BJ (cell line): Measurements from ENCODE around the gene CDC7. TPM values are rescaled to one million over a fixed set of nuclear protein-coding genes. Genes with fewer than 3 reads are reported as not detected.

ENCODE experiments used
- CTCF ChIA-PET: fragments of 350-600 bp; formaldehyde crosslinking; extraction: SDS; loops from one replicate; lab custom pipeline; 2021; ENCODE audit warnings: antibody characterized with exemption, inconsistent platforms; lab: Yijun Ruan, JAX
- POLR2A ChIA-PET: fragments of 300-600 bp; sonication (Branson Sonifier 250); formaldehyde crosslinking; extraction: SDS; loops from one replicate; lab custom pipeline; 2021; ENCODE audit warnings: antibody characterized with exemption; lab: Charles Lee
- DNase-seq: peaks from one replicate; pipeline ENCODE4 v3.0.0-alpha.2; 2011; ENCODE audit warnings: low read depth
- H3K27me3 ChIP-seq: 2 replicates; pipeline ENCODE4 v1.6.0; 2011; ENCODE audit warnings: low read length; ENCODE audit not compliant: control insufficient read depth, insufficient read depth
- H3K36me3 ChIP-seq: 2 replicates; pipeline ENCODE4 v1.5.1; 2011; ENCODE audit warnings: low read length; ENCODE audit not compliant: control insufficient read depth, insufficient read depth
- H3K4me3 ChIP-seq: 2 replicates; pipeline ENCODE4 v1.5.1; 2011; ENCODE audit warnings: low read depth, mild to moderate bottlenecking, control low read depth, low read length
- CTCF ChIP-seq: IDR thresholded peaks from 2 replicates; pipeline ENCODE4 v1.5.1; 2011; ENCODE audit warnings: low read depth, mild to moderate bottlenecking, control low read depth, inconsistent platforms, low read length, moderate library complexity; ENCODE audit not compliant: insufficient read depth
- polyA plus RNA-seq: library from polyadenylated mRNA; depleted of rRNA; stranded (reverse); fragments of >200 nt; gene quantifications from 2 replicates; pipeline ENCODE4 v1.2.3, GENCODE V29; 2011

CDC7 gene
- polyA plus RNA-seq, 1 experiment: 2.6 TPM

GRCh38 chr1:91503332-91503900 lies 2.8 kb downstream of the CDC7 start:
- no peak for DNase-seq
- Histone ChIP-seq H3K36me3 (no peaks in the 10 kb centered on the region), H3K27me3 (no peaks in the 10 kb centered on the region), H3K4me3 (no peak overlapping the region)
- no peak for TF ChIP-seq CTCF
- POLR2A ChIA-PET: no interaction called here
- CTCF ChIA-PET: interaction anchor here (1.7 to 5.7 kb wide), 4 partner anchors 10 to 425 kb away, joined by 3 to 33 read pairs (median 9); no protein-coding TSS in a partner anchor

GRCh38 chr1:91503975-91504530 lies 3.4 kb downstream of the CDC7 start:
- Histone ChIP-seq H3K4me3 (no peak overlapping the region), H3K36me3 (no peaks in the 10 kb centered on the region), H3K27me3 (no peaks in the 10 kb centered on the region)
- POLR2A ChIA-PET: no interaction called here
- CTCF ChIA-PET: interaction anchor here (1.7 to 5.7 kb wide), 2 partner anchors 9 to 420 kb away, joined by 3 to 33 read pairs; no protein-coding TSS in a partner anchor
- no peak for TF ChIP-seq CTCF
- DNase-seq: no peak

- H3K27me3 ChIP-seq: no peaks in the 10 kb centered on the region
- CTCF ChIA-PET: interaction anchor here (1.4 to 5.7 kb wide), 3 partner anchors 8 to 424 kb away, joined by 3 to 33 read pairs (median 25); no protein-coding TSS in a partner anchor
- POLR2A ChIA-PET: no interaction called here
These were observed 4.4 kb downstream of the CDC7 start for GRCh38 chr1:91505086-91505485.

GRCh38 chr1:91506071-91506470 lies 5.4 kb downstream of the CDC7 start:
- H3K4me3 ChIP-seq: no peak overlapping the region
- TF ChIP-seq CTCF: no peak
- ChIA-PET CTCF (interaction anchor here (1.4 to 3.8 kb wide), 3 partner anchors 420 to 785 kb away, joined by 3 to 25 read pairs (median 9); no protein-coding TSS in a partner anchor), POLR2A (no interaction called here)
- no peaks in the 10 kb centered on the region for H3K27me3 ChIP-seq
- DNase-seq: no peak
- no peaks in the 10 kb centered on the region for H3K36me3 ChIP-seq

More at GRCh38 chr1:91505086-91505485, 4.4 kb downstream of the CDC7 start:
- no peak for TF ChIP-seq CTCF
- Histone ChIP-seq H3K4me3 (no peak overlapping the region), H3K36me3 (no peaks in the 10 kb centered on the region)
- DNase-seq: no peak

GRCh38 chr1:91507328-91507727 lies 6.7 kb downstream of the CDC7 start:
- CTCF ChIA-PET: interaction anchor here (1.3 to 3.8 kb wide), 3 partner anchors 225 to 784 kb away, joined by 3 to 25 read pairs (median 9); no protein-coding TSS in a partner anchor
- no peak for TF ChIP-seq CTCF
- Histone ChIP-seq H3K36me3 (no peaks in the 10 kb centered on the region), H3K4me3 (no peak overlapping the region), H3K27me3 (no peaks in the 10 kb centered on the region)
- POLR2A ChIA-PET: no interaction called here
- no peak for DNase-seq
